CD4-positive, alpha-beta T cell treated with Interleukin-15 for 1 hour (primary cell): ENCODE measurements around the gene KIFC1.
"Not testable (repeated sequence)": the region's sequence is repeated elsewhere in the genome, so short reads cannot be mapped to it uniquely, and the experiment has no call there.

ENCODE experiments used
- DNase-seq: peaks from one replicate; pipeline ENCODE4 v3.0.0-alpha.2; 2020

Gene KIFC1

GRCh38 chr6:33391278-33391921 lies at the start of gene KIFC1:
KIFC1 (plus strand) TSS chr6:33391823; CDS start chr6:33391986, 163 bp downstream.
- DNase-seq, result peak; percentile 100

GRCh38 chr6:33343606-33343952 lies 48.0 kb upstream of the KIFC1 start:
- DNase-seq, result not testable (repeated sequence)

GRCh38 chr6:33343953-33344611 lies 47.5 kb upstream of the KIFC1 start:
- DNase-seq, result peak; percentile 86

- peak; percentile 80 for DNase-seq
Measured at GRCh38 chr6:33344701-33345697, 46.6 kb upstream of the KIFC1 start.

- DNase-seq, result not testable (repeated sequence)
Measured at GRCh38 chr6:33346972-33347371, 44.7 kb upstream of the KIFC1 start.

- DNase-seq, result no peak
Measured at GRCh38 chr6:33347816-33348215, 43.8 kb upstream of the KIFC1 start.

- not testable (repeated sequence) for DNase-seq
Measured at GRCh38 chr6:33355860-33356259, 35.8 kb upstream of the KIFC1 start.

- DNase-seq, result no peak
Measured at GRCh38 chr6:33356295-33356694, 35.3 kb upstream of the KIFC1 start.

GRCh38 chr6:33357160-33357871 lies 34.3 kb upstream of the KIFC1 start:
- DNase-seq, result not testable (repeated sequence)

GRCh38 chr6:33359331-33359730 lies 32.3 kb upstream of the KIFC1 start:
- no peak for DNase-seq

GRCh38 chr6:33363486-33363885 lies 28.1 kb upstream of the KIFC1 start:
- not testable (repeated sequence) for DNase-seq

- not testable (repeated sequence) for DNase-seq
Measured at GRCh38 chr6:33364475-33365205, 27.0 kb upstream of the KIFC1 start.

GRCh38 chr6:33365206-33365971 lies 26.2 kb upstream of the KIFC1 start:
- DNase-seq, result not testable (repeated sequence)

- no peak for DNase-seq
Measured at GRCh38 chr6:33367009-33367714, 24.5 kb upstream of the KIFC1 start.

GRCh38 chr6:33367715-33368025 lies 24.0 kb upstream of the KIFC1 start:
- not testable (repeated sequence) for DNase-seq

- DNase-seq, result not testable (repeated sequence)
Measured at GRCh38 chr6:33371901-33372300, 19.7 kb upstream of the KIFC1 start.

GRCh38 chr6:33372526-33373123 lies 19.0 kb upstream of the KIFC1 start:
- no peak for DNase-seq

- DNase-seq, result no peak
Measured at GRCh38 chr6:33373960-33374910, 17.4 kb upstream of the KIFC1 start.

- no peak for DNase-seq
Measured at GRCh38 chr6:33375143-33375671, 16.4 kb upstream of the KIFC1 start.
